H7 (cell line): ENCODE results near the gene C16orf74. TPM values are rescaled to one million over a fixed set of nuclear protein-coding genes. Genes with fewer than 3 reads are reported as not detected.

Source experiments
- DNase-seq: peaks from one replicate; pipeline ENCODE4 v3.0.0; 2012
- H3K27me3 ChIP-seq: 2 replicates; pipeline ENCODE4 v1.6.0; 2011; ENCODE audit warnings: mild to moderate bottlenecking, low read length; ENCODE audit not compliant: control insufficient read depth, insufficient read depth
- H3K36me3 ChIP-seq: replicated peaks from 2 replicates; pipeline ENCODE4 v1.5.1; 2011; ENCODE audit warnings: low read length; ENCODE audit not compliant: control insufficient read depth, insufficient read depth
- H3K4me3 ChIP-seq: 2 replicates; pipeline ENCODE4 v1.5.1; 2011; ENCODE audit warnings: low read depth, mild to moderate bottlenecking, control low read depth, low read length, moderate library complexity; ENCODE audit not compliant: insufficient read depth
- total RNA-seq: library from RNA; depleted of rRNA; stranded (reverse); fragments of >200 nt; shearing (Covaris generic); gene quantifications from 2 replicates; pipeline ENCODE4 v1.2.3, GENCODE V29; 2014

The C16orf74 gene
- total RNA-seq, 1 experiment from 2014 or later: 7.2 TPM

DNA sequence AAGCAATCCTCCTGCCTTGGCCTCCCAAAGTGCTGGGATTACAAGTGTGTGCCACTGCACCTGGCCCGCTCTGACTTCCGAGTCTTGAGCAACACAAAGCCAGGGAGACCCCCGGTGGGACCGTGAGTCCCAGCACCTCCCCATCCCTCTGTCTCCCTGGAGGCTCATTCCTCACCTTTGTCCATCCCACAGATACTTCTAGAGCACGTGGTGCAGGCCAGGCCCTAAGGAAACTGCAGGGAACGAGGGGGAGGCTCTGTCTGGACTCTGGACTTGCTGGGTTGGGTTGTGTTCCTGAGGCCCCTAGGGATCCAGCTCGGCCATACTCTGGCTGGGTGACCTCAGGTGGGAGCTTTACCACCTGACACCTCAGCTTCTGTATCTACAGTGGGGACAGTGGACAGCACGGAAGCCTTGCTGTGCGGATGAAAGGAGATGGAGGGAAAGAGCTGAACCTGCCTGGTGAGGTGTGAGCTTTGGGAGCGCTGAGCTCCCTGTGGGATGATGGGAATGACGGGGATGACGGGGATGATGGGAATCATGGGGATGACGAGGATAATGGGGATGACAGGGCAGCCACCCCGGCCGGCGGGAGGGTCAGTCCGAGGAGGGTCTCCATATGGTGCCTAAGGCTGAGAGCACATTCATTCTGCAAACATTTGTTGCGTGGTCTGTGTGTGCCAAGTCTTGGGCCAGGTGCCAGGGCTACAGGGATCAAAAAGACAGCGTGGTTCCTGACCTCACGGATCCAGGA, 26.6 kb downstream of the C16orf74 start:
- DNase-seq: no peak
- no peaks in the 10 kb centered on the region; the same call in 1 of the 2 replicates for H3K27me3 ChIP-seq

DNA sequence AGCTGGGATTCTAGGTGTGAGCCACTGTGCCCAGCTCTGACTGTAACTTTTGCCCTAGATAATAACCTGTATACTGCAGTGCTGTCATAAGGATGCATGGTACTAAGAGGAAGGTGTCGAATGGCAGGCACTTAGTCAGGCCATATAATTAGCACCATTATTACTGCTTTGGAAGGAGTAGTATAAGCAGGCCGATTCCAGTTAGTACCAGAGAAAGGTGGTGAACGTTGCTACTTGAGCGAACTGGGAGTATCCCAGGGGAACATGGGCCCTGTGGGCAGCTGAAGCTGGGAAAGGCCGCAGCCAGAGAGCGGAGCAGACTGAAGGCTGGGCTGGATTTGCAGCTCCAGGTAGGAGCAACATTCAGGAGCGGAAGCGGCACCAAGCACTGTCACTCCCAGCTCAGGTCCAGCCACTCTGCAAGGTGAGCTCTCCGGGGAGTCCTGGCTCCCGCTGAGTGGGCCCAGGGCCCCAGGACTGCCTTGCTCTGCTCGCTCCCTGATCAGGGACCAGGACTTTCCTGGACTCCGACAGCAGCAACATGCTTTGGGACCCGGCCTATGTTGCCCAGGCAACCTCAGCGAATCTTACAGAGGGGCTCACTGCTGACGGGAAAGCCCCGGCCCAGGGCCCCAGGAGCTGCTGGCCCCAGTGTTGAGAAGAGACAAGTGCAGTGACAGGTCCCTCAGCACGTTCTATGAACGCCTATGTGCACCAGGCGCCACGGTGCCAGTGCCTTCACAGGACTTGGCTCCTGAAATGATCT, 28.6 kb downstream of the C16orf74 start:
- DNase-seq: no peak
- Histone ChIP-seq H3K36me3 (no peaks in the 10 kb centered on the region), H3K4me3 (no peak overlapping the region), H3K27me3 (no peaks in the 10 kb centered on the region; the same call in 1 of the 2 replicates)

More for the DNA sequence above, 26.6 kb downstream of the C16orf74 start:
- Histone ChIP-seq H3K4me3 (no peak overlapping the region), H3K36me3 (no peaks in the 10 kb centered on the region)

DNA sequence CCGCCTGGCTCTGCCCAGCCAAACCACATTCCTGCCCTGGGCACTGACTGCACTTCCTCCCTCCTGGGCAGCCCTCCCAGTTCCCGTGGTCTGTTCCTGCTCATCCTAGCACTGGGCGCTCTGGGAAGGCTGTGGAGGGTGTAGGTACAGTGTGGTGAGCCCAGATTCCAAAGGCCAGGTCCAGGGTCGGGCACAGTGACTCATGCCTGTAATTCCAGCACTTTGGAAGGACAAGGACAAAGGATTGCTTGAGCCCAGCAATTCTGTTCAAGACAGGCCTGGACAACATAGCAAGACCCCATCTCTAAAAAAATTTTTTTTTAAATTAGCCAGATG, 30.6 kb downstream of the C16orf74 start:
- peaks cover 7% of the 10 kb centered on the region for H3K27me3 ChIP-seq
- DNase-seq: no peak
- no peaks in the 10 kb centered on the region for H3K36me3 ChIP-seq
- H3K4me3 ChIP-seq: no peak overlapping the region

DNA sequence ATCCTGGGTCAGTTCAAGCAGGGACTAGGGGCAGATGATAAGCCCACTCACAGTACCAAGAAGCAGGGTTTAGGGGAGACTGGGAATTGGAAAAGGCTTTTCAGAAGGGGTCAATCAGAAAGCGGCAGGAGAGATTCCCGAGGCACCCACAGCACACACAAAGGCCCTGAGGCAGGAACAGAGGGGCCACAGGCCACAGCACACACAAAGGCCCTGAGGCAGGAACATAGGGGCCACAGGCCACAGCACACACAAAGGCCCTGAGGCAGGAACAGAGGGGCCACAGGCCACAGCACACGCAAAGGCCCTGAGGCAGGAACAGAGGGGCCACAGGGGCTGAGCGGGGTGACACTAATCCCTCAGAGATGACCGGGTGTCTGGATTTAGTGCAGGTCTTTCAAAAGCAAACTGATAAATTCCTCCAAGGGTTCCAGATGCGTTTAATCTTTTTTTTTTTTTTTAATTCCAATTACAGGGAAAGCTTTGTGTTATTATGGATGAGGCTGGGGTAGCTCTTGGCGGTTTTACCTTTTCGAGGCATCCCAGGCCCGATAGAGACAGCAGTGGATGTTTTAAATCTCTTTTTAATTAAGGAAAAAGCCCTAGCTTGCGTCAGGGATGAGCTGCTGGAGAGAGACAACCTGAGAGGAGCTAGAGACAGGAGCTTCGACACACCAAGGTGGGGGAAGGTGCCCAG, 31.1 kb downstream of the C16orf74 start:
- no peak for DNase-seq
- Histone ChIP-seq H3K27me3 (peaks cover 9% of the 10 kb centered on the region), H3K36me3 (no peaks in the 10 kb centered on the region), H3K4me3 (no peak overlapping the region)

DNA sequence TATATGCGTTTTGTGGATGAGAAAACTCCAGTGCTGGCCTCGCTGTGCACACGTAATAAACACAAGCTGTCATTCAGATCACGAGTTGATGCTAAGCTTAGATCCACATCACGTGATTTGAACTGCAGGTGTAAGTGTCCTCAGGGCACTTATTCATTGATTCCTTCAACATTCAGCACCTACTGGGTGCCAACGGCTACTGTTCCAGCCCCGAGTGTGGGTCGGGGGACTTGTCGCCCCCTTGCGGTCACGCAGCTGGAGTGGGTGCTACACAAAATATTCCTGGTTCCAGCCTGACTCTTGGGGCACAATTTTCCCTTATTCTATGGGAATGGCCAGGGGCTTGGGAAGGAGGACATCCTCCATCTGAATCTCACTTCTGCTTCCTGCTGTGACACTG, 32.2 kb downstream of the C16orf74 start:
- DNase-seq: peak; percentile 90
- H3K36me3 ChIP-seq: no peaks in the 10 kb centered on the region
- H3K27me3 ChIP-seq: peaks cover 9% of the 10 kb centered on the region
- H3K4me3 ChIP-seq: no peak overlapping the region

DNA sequence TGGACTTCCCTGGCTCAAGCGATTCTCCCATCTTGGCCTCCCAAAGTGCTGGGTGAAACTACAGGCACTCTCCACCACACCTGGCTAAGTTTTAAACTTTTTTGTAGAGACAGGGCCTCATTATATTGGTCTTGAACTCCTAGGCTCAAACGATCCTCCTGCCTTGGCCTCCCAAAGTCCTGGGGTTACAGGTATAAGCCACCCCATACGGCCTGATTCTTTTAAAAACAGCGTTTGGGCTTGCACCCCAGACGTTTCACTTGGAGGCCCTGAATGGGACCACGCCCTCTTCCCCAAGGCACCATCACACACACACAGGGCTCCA, 32.8 kb downstream of the C16orf74 start:
- H3K36me3 ChIP-seq: no peaks in the 10 kb centered on the region
- H3K27me3 ChIP-seq: peaks cover 9% of the 10 kb centered on the region
- no peak overlapping the region for H3K4me3 ChIP-seq
- no peak for DNase-seq

DNA sequence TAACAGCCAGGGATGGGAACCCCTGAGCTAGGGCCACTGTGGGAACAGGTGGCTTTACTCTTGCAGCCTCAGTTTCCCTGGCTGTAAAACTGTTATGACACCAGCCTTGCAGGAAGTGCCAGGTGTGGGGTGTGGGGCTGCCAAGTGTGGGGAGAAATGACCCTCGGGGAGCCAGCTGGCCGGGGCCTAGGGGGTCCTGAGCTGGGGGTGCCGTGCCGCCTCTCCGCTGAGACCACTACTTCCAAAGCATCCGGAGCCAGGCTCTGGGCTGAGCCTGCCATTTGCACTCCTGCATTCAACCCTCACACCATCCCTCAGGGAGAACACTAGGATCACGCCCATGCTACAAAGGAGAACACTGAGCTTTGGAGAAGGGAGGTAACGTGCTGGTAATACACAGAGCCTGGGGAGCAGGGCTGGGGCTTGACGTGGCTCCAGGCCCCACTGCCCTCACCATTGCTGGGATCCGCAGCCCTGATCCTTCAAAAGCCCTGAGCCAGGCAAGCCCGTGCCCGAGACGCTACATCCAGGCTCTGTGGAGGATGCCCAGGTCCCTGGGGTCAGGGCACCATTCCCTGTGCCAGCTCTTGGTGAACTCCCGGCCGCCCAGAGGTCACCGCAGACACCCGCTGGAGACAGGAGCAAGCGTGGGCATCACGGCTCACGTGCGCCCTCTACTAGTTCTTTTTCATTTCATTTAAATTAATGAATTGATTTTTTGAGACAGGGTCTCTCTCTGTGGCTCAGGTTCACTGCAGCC, 33.3 kb downstream of the C16orf74 start:
- DNase-seq: peak; percentile 93
- Histone ChIP-seq H3K27me3 (peaks cover 9% of the 10 kb centered on the region), H3K36me3 (no peaks in the 10 kb centered on the region), H3K4me3 (no peak overlapping the region)

DNA sequence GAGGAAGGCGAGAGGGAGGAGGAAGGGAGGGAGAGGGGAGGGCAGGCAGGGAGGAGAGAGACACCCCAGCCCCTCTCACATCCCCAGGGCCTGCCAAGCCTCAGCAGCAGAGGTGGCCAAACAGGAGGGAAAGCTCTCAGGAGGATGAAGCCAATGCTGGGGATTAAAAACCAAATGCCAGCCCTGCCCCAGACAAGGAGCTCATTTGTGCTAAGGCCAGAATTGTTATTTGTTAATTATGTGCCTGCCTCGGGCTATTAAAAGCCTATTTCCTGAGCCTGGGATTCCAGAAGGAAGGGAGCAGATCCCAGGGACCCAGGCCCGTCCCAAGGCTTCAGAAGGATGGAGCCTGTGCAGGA, 34.2 kb downstream of the C16orf74 start:
- Histone ChIP-seq H3K27me3 (peaks cover 9% of the 10 kb centered on the region), H3K36me3 (no peaks in the 10 kb centered on the region; the same call in 1 of the 2 replicates), H3K4me3 (no peak overlapping the region)
- DNase-seq: peak; percentile 66

DNA sequence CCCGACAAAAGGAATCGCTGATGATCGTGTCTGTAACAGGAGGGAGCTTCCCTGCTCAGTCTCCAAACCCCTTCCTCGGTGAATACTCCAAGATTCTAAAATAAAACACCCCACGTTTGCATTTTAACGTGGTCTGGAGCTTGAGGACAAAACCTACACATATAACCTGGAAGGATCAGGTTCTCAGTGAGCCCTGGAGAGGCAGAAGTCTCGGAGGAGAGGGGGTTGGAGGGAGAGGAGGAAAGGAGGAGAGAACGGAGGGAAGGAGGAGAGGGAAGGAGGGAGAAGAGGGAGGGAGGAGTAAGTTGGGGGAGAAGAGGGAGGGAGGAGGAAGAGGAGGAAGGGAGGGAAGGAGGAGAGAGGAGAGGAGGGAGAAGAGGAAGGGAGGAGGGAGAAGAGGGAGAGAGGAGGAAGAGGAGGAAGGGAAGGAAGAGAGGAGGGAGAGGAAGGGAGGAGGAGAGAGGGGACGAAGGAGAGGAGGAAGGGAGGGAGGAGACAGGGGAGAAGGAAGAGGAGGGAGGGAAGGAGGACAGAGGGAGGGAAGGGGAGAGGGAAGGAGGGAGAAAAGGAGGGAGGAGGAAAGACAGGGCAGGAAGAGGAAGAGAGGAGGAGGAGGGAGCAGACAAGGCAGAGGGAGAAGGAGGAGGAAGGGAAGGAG, 34.7 kb downstream of the C16orf74 start:
- H3K4me3 ChIP-seq: peak overlapping the region; percentile 24

DNA sequence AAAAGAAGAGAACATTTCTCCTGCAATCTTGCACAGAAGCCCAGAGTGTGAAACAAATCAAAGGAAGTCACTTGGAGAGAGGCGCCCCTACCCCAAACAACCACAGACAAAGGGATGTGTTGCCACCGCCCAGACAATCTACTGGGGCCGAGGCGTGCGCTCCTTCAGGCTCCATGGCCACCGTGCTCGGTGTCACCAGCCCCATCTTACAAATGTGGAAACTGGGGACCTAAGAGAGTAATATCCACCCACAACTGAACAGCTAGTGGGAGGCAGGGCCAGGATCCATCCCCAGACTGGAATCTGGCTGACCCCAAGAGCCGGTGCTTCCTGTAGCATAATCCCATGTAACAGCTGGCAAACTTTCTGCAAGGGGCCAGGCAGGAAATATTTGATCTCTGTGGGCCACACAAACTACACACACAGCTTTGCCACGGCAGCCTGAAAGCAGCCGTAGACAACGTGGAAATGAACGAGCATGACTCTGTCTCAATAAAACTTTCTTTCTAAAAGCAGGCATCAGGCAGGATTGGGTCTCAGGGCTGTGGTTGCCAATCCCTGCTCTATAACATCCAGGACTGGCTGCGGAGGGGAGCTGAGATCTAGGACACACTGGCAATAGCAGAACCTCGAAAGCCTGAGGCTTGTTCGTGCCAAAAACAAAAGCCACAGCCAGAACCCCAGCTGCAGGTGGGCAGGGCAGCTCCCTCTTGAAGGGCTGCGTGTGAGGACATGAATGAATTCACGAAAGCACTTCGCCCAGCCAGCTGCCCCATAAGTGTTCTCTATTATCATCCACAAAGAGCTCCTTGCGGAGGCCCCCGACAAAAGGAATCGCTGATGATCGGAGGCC, 35.5 kb downstream of the C16orf74 start:
- H3K4me3 ChIP-seq: peak overlapping the region; percentile 24
- H3K27me3 ChIP-seq: peaks cover 9% of the 10 kb centered on the region
- no peaks in the 10 kb centered on the region; the same call in 1 of the 2 replicates for H3K36me3 ChIP-seq
- peak; percentile 65 for DNase-seq

More for the DNA sequence above, 34.7 kb downstream of the C16orf74 start:
- H3K36me3 ChIP-seq: no peaks in the 10 kb centered on the region; the same call in 1 of the 2 replicates
- H3K27me3 ChIP-seq: peaks cover 9% of the 10 kb centered on the region
- DNase-seq: no peak

DNA sequence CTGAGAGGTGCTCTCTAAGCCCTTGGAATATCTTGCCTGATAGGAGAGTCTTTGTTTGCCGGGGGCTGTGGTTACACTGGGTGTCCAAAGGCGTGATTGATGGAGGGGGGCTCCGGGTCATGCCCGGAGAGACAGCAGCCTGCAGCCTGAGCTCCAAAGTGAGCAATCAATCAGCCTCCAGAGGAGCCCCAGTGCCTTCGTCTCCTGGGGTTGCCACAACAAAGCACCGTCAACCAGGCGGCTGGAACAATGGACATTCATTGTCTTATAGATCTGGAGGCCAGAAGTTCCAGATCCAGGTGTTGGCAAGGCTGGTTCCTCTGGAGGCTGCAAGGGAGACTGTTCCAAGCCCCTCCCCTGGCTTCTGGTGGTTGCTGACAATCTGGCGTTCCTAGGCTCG, 38.1 kb downstream of the C16orf74 start:
- H3K36me3 ChIP-seq: no peaks in the 10 kb centered on the region; the same call in 1 of the 2 replicates
- H3K27me3 ChIP-seq: peaks cover 9% of the 10 kb centered on the region
- DNase-seq: no peak
- no peak overlapping the region for H3K4me3 ChIP-seq

DNA sequence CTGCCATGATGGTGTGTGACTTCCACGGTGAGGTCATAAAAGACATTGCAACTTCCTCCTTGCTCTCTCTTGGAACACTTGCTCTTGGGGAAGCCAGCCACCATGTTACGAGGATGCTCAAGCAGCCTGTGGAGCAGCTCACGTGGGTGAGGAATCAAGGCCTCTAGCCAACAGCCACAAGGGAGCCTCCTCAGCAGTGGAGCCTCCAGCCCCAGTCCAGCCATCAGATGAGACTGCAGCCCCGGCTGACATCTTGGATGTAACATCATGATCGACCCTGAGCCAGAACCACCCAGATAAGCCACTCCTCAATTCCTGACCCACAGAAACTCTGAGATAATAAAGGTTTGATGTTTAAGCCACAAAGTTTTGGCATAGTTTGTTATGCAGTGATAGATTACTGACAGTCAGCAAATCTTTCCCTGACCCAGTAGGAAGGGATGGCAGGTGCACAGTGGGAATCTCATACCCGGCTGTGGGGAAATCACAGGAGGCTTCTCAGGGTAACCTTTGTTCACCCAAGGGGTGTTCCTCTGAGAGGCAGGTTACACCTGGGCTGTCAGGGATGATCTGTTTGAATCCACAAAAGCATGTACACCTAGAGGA, 38.8 kb downstream of the C16orf74 start:
- Histone ChIP-seq H3K4me3 (no peak overlapping the region), H3K36me3 (no peaks in the 10 kb centered on the region; the same call in 1 of the 2 replicates), H3K27me3 (peaks cover 9% of the 10 kb centered on the region)
- no peak for DNase-seq

DNA sequence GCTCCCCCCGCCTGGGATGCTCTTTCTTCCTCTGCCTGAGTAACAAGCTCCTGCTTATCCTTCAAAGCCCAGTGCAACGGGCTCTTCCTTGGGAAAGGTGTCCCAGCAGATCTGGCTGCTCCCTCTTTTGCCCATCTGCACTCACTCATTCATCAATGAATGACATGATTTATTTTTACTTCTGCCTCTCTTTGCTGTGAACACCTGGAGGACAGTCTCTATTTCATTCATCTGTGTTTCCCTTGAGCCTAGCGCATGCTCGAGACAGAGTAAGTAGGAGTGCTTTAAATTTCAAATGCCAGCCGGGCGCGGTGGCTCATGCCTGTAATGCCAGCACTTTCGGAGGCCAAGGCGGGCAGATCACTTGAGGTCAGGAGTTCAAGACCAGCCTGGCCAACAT, 40.2 kb downstream of the C16orf74 start:
- DNase-seq: no peak
- Histone ChIP-seq H3K27me3 (peaks cover 7% of the 10 kb centered on the region), H3K4me3 (no peak overlapping the region), H3K36me3 (no peaks in the 10 kb centered on the region; the same call in 1 of the 2 replicates)
